HG03378 (cell line): Measurements from ENCODE around the gene KCNIP3.
"Not testable (repeated sequence)": the region's sequence is repeated elsewhere in the genome, so short reads cannot be mapped to it uniquely, and the experiment has no call there.

Source experiments
- ATAC-seq: cut with Tn5 transposase; IDR thresholded peaks from one replicate; pipeline ENCODE4 v1.9.1; 2021; ENCODE audit warnings: mild to moderate bottlenecking, moderate library complexity; ENCODE audit not compliant: unreplicated experiment

KCNIP3 gene

DNA sequence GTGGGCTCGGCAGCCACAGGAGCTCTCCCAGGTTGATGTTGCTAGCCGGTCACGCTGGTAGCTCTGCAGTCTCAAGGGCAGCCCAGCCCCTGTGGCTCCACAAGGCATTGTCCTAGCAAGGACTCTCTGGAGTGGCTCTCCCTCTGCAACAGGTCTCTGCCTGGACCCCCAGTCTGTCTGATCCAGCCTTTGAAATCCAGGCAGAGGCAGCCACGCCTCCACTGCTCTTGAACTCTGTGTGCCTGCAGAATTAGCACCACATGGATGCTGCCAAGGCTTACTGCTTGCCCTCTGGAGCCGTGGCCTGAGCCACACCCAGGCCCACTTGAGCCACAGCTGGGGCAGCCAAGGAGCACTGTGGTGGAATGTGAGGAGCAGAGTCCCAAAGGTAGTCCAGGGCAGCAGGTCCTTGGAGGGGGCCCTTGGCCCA is 62.4 kb downstream of the KCNIP3 start:
- no peak for ATAC-seq

DNA sequence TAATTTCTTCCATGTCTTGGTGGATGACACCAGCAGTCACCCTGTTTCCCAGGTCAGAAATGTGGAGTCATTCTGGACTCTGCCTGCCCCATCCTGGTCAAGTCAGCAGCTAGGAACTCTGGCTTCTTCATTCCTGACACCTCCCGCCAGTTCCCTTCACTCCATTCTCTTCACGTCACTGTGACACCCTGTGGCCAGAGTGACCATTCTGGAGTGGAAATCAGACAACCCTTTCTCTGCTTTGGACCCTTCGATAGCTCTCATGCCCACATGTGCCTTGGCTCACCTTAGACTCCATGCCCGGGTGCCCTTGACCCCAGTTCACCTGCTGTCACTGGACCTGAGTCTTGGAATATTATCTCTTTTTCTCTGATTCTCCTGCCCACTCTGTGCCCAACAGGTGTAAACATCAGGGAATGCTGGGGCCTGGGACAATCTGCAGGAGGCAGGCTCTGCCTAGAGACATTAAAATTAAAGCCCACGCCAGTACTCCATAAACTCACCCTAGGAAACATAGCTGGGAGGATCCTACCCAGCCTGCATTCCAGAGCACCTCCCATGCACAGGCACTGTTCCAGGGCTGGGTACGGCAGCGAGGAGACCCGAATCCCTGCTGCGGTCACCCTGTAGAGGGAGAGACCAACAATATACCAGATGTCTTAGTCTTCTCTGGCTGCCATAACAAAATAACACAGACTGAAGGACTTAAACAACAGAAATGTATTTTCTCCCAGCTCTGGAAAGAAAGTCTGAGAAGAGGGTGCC is 64.3 kb downstream of the KCNIP3 start:
- no peak for ATAC-seq

- ATAC-seq = no peak
Measured at GRCh38 chr2:95362486-95362885, 65.3 kb downstream of the KCNIP3 start.

- ATAC-seq = no peak
Measured at GRCh38 chr2:95366514-95366913, 69.4 kb downstream of the KCNIP3 start.

DNA sequence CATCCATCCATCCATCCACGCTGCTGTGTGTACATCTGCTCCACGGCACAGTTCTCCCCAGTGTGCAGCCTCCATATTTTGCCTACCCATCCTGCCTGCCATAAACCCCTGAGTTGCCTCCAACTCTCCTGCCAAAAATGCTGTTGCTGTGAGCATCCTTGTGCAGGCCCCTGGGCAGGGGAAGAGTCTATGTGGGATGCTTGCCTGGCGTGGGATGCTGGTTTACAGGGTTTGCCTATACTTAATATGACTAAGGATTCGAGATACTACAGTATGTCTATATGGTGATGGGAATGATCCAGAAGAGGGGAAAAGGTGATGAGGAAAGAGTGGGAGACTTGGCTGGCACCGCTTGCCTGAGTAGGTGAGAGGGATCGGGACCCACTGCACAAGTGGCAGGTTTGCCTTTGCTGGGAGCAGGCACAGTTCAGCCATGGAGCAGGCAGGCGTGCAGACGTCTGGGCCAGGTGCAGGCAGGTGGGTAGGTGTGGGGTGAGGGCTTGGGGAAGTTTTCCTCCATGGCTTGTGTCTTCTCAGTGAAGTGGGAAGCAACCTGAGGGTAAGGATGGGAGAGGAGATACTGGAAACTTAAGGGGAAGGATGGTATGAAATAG is 75.2 kb downstream of the KCNIP3 start:
- ATAC-seq = no peak

GRCh38 chr2:95372845-95373244 is 75.7 kb downstream of the KCNIP3 start:
- ATAC-seq = no peak

DNA sequence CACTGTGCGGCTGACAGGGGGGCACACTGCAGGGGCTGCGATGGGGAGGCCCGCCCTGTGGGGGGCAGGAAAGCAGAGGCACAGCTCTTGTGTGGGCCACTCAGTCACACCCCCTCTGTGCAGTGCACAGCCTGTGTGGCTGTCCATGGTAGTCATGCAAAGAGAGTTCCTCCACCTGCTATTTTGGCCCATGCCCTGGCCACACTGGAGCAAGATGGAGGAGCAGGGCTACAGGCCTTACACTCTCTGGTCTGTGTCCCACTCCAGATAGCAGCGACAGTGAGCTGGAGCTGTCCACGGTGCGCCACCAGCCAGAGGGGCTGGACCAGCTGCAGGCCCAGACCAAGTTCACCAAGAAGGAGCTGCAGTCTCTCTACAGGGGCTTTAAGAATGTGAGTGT is 76.9 kb downstream of the KCNIP3 start:
- no peak for ATAC-seq

DNA sequence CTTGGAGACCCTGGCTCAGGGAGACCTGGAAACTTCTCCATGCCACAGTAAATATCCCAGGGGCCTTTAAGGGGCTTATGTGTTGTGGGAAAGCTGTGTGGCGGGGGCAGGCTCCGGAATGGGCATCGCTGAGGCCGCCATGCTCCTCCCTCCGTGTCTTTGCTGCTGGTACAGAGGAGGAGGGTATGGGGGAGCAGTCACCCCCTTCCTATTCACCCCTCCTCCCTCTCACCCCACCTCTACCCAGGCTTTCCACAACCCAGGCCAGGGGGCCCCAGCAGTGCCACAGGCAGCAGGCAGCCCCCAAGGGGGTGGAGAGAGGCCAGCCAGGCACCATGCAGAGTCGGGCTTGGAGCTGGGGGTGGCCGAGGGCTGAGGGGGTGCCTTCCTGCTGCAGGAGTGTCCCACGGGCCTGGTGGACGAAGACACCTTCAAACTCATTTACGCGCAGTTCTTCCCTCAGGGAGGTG is 77.3 kb downstream of the KCNIP3 start:
- no peak for ATAC-seq

DNA sequence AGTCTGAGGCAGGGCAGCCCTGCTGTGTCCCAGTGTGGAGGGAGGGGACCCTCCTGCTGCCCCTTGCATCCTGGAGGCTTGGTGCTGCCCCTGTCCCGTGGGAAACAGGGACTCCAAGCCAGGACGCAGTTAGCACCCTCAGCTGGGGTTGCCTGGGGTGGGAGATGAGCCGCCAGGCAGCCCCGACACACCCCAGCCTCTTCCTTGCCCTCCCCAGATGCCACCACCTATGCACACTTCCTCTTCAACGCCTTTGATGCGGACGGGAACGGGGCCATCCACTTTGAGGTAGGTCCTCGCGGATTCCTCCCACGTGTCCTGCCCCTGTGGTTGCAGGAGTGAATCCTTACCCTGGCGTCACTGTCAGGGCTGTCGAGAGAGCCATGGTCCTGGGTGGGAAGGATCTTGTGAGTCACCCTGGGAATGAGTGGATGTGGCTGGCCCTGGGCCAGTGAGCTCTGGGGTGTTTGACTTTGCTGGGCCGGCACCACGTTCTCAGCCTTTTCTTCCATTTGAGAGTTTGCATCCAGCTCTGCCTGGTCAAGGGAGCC is 77.8 kb downstream of the KCNIP3 start:
- ATAC-seq = no peak

DNA sequence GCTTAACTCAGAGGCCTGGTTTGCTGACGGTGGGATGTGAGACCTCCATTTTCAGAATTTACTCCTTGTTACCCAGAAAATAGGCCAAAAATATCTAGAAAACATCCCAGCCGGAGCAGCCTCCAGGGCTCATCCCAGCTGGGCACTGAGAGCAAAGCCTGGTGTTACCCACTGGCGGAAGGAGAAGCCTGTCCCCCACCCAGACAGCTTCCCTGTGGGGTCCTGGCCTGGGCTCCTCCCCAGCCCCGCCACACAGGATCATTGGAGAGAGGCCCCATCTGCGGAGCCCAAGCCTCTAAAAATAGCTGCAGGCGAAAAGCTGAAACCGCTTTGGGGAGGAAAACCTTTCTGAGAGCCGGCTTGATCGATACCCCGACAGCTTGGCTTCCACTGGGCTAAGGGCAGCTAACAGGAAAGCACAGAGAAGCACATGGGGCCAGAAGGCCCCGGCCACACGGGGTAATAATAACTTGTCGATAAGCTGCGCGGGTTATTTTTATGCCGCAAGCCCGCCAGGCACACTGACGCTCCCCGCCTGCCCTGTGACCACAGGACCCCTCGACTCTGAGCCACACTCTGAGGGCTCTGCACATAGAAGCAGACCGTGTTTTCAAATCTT is 78.5 kb downstream of the KCNIP3 start:
- no peak for ATAC-seq

GRCh38 chr2:95376311-95377215 is 79.4 kb downstream of the KCNIP3 start:
- ATAC-seq = no peak

GRCh38 chr2:95377216-95378123 is 80.3 kb downstream of the KCNIP3 start:
- ATAC-seq = no peak

- ATAC-seq = not testable (repeated sequence)
Measured at GRCh38 chr2:95378281-95378680, 81.1 kb downstream of the KCNIP3 start.

DNA sequence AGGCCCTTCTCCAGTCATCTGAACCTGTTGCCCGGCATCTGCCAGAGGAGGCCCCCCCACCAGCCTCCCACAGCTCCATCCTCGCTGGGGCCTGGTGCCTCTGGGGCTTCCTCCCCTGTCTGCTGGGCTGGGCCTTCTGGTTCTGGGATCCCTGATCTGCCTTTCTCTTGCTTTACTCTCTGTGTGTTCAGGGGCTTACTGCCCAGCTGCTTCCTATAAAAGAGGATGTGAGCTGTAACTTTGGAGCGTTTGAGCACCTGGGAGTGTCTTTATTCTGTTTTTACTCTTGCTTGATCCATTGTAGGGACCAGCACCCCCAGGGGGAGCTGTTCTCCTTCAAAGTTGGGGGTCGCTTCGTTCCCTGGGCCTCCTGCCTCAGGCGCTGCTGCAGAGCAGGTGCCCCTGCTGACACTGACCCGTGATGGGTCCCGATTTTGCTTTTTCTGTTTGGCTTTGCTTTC is 82.3 kb downstream of the KCNIP3 start:
- no peak for ATAC-seq

DNA sequence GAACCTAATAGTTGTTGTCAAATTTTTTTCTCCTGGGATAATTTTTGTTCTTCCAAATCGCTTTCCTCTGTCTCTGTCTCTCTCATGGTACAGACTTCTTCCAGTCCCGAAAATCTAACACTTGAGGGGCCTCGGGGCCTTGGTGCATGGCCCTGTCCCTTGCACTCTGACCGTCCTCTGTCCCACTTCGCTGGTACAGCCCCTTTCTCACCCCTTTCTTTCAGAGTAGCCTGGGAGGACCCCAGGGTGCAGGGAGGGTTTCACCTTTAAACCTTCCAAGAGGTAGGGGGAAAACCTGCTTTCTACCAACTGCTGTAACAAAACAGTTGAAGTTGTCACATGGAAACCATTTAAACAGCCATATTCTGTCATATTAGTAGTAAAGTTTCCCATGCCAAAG is 83.1 kb downstream of the KCNIP3 start:
- ATAC-seq = no peak

GRCh38 chr2:95380731-95381130 is 83.6 kb downstream of the KCNIP3 start:
- ATAC-seq = no peak

DNA sequence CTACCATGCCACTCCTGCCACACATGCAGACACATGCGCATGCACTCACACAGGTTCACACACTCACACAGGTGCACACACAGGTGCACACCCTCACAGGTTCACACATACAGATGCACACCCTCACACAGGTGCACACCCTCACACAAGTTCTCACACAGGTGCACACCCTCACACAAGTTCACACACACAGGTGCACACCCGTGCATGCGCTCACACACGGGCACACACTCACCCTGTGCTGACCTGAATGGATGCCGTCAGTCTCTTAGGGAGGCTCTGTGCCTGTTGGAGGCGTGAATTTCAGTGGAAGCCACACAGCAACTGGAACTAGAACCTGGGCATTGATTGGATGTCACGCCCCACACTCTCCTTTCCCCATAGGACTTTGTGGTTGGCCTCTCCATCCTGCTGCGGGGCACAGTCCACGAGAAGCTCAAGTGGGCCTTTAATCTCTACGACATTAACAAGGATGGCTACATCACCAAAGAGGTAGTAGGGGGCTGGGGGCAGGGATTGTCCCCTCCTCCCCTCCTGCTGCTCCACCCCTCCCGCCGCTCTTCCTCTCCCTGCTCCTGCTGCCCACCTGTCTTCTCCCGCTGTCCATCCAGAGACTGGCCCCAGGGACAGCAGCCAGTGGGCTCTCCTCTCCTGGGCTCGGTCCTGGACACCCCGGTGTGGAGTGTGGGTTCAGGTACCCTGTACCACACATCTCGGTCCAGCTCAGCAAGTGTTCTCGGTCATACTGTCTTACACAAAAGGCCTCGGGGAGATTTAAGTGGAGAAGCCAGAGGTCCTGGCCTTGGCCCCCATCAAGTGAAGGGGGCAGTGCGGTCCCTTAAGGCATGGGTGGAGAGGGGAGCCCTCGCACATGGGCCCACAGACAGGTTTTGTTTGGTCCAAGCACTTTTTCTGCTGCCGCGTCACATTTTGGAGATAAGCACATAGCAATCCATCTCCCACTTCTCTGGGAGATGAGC is 84.4 kb downstream of the KCNIP3 start:
- no peak for ATAC-seq

DNA sequence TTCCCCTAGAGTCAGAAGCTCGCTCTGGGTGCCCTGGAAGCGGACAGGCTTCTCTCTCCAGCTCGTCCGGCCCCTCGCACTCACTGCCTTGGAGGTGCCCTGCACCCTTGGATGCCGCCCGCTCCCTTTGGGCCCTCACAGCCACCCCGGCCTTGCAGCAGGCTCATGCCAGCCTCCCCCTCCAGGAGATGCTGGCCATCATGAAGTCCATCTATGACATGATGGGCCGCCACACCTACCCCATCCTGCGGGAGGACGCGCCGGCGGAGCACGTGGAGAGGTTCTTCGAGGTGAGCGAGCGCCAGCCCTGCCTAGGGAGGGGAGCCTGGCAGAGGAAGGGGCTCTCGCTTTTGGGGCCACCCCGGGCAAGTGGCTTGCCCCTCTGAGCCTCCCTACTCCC is 85.0 kb downstream of the KCNIP3 start:
- no peak for ATAC-seq
